WTC11 (cell line): ENCODE measurements around the gene PIGQ. TPM values are rescaled to one million over a fixed set of nuclear protein-coding genes. Genes with fewer than 3 reads are reported as not detected.
A peak's percentile ranks its signal among the peaks of the same experiment; 100 is the strongest.

Experiments
- ATAC-seq: fragments of 200-7000 bp; cut with Tn5 transposase; 2 replicates; pipeline ENCODE4 v1.10.0; 2021; ENCODE audit warnings: mild to moderate bottlenecking, moderate library complexity
- CTCF ChIA-PET: fragments of 300-600 bp; sonication (Branson Sonifier 250); formaldehyde crosslinking; loops from one replicate; lab custom pipeline; 2021; ENCODE audit warnings: antibody characterized with exemption; lab: Charles Lee
- POLR2A ChIA-PET: fragments of 350-600 bp; sonication (Branson Sonifier 250); formaldehyde crosslinking; loops from one replicate; lab custom pipeline; 2021; ENCODE audit warnings: antibody characterized with exemption; lab: Charles Lee
- DNase-seq: peaks from one replicate; pipeline ENCODE4 v3.0.0; 2021; ENCODE audit warnings: low spot score
- H3K27ac Mint-ChIP-seq: 2 replicates; pipeline ENCODE4 v1.8.0; 2021; ENCODE audit warnings: mixed read lengths
- H3K27me3 Mint-ChIP-seq: 2 replicates; pipeline ENCODE4 v1.8.0; 2021; ENCODE audit warnings: low read depth, mild to moderate bottlenecking, moderate library complexity, mixed read lengths
- H3K36me3 Mint-ChIP-seq: 2 replicates; pipeline ENCODE4 v1.8.0; 2021; ENCODE audit warnings: mixed read lengths
- H3K4me1 Mint-ChIP-seq: 2 replicates; pipeline ENCODE4 v1.8.0; 2022; ENCODE audit warnings: mixed read lengths
- H3K4me3 Mint-ChIP-seq: 2 replicates; pipeline ENCODE4 v1.8.0; 2021; ENCODE audit warnings: mild to moderate bottlenecking, moderate library complexity, mixed read lengths
- H3K9me3 Mint-ChIP-seq: 2 replicates; pipeline ENCODE4 v1.8.0; 2021; ENCODE audit warnings: mixed read lengths
- CREB1 ChIP-seq: sonication (generic); formaldehyde crosslinking; IDR thresholded peaks from 2 replicates; pipeline ENCODE4 v1.8.0; 2023; ENCODE audit warnings: mild to moderate bottlenecking, missing genetic modification reagents
- ESRRA ChIP-seq: sonication (generic); formaldehyde crosslinking; IDR thresholded peaks from 2 replicates; pipeline ENCODE4 v1.8.1; 2022; ENCODE audit warnings: mild to moderate bottlenecking, missing genetic modification reagents, borderline replicate concordance
- FOXK1 ChIP-seq: sonication (generic); formaldehyde crosslinking; IDR thresholded peaks from 2 replicates; pipeline ENCODE4 v1.8.0; 2022; ENCODE audit warnings: mild to moderate bottlenecking, moderate library complexity, missing genetic modification reagents
- MXD4 ChIP-seq: fragments of 250-450 bp; sonication (Bioruptor Pico); IDR thresholded peaks from 2 replicates; pipeline ENCODE4 v1.8.0; 2021; ENCODE audit warnings: mild to moderate bottlenecking, moderate library complexity, borderline replicate concordance
- MYBL2 ChIP-seq: sonication (generic); formaldehyde crosslinking; IDR thresholded peaks from 2 replicates; pipeline ENCODE4 v1.8.1; 2023; ENCODE audit warnings: mild to moderate bottlenecking, moderate library complexity, missing genetic modification reagents
- RORB ChIP-seq: fragments of 250-450 bp; sonication (Bioruptor Pico); IDR thresholded peaks from 2 replicates; pipeline ENCODE4 v1.9.0; 2021; ENCODE audit warnings: mild to moderate bottlenecking
- SMAD3 ChIP-seq: sonication (generic); formaldehyde crosslinking; IDR thresholded peaks from 2 replicates; pipeline ENCODE4 v1.8.0; 2022; ENCODE audit warnings: missing genetic modification reagents, mild to moderate bottlenecking, borderline replicate concordance
- TP53 ChIP-seq: sonication (generic); formaldehyde crosslinking; IDR thresholded peaks from 2 replicates; pipeline ENCODE4 v1.8.1; 2023; ENCODE audit warnings: mild to moderate bottlenecking, missing genetic modification reagents
- ZBTB21 ChIP-seq: sonication (generic); formaldehyde crosslinking; IDR thresholded peaks from 2 replicates; pipeline ENCODE4 v1.8.1; 2023; ENCODE audit warnings: mild to moderate bottlenecking, missing genetic modification reagents, borderline replicate concordance
- ZNF138 ChIP-seq: sonication (generic); formaldehyde crosslinking; conservative IDR thresholded peaks from 2 replicates; pipeline ENCODE4 v1.8.1; 2022; ENCODE audit warnings: mild to moderate bottlenecking, moderate library complexity, missing genetic modification reagents
- ZNF396 ChIP-seq: fragments of 250-450 bp; sonication (Bioruptor Pico); IDR thresholded peaks from 2 replicates; pipeline ENCODE4 v1.8.0; 2021; ENCODE audit warnings: mild to moderate bottlenecking, moderate library complexity, borderline replicate concordance
- ZNF416 ChIP-seq: fragments of 250-450 bp; sonication (Bioruptor Pico); IDR thresholded peaks from 2 replicates; pipeline ENCODE4 v1.9.0; 2021; ENCODE audit warnings: mild to moderate bottlenecking, inconsistent platforms
- total RNA-seq: library from RNA; stranded (reverse); gene quantifications from 3 replicates; pipeline ENCODE4 v1.2.3, GENCODE V29; 2021
- TF ChIP-seq, protein P1 (sequence below): sonication (generic); formaldehyde crosslinking; IDR thresholded peaks from 2 replicates; pipeline ENCODE4 v1.8.1; 2023; ENCODE audit warnings: mild to moderate bottlenecking, missing genetic modification reagents, moderate library complexity
- TF ChIP-seq, protein P2 (sequence below): fragments of 200-600 bp; IDR thresholded peaks from 2 replicates; pipeline ENCODE4 v1.8.0; 2022; ENCODE audit warnings: antibody characterized with exemption
- TF ChIP-seq, protein P3 (sequence below): sonication (generic); formaldehyde crosslinking; IDR thresholded peaks from 2 replicates; pipeline ENCODE4 v1.8.0; 2022; ENCODE audit warnings: mild to moderate bottlenecking, missing genetic modification reagents
- TF ChIP-seq, protein P4 (sequence below): sonication (generic); formaldehyde crosslinking; conservative IDR thresholded peaks from 2 replicates; pipeline ENCODE4 v1.8.1; 2022; ENCODE audit warnings: mild to moderate bottlenecking, missing genetic modification reagents
- TF ChIP-seq, protein P5 (sequence below): sonication (generic); formaldehyde crosslinking; IDR thresholded peaks from 2 replicates; pipeline ENCODE4 v1.8.1; 2023; ENCODE audit warnings: mild to moderate bottlenecking, moderate library complexity, missing genetic modification reagents
- TF ChIP-seq, protein P6 (sequence below): fragments of 250-450 bp; sonication (Bioruptor Pico); conservative IDR thresholded peaks from 2 replicates; pipeline ENCODE4 v1.9.0; 2021; ENCODE audit warnings: mild to moderate bottlenecking
- TF ChIP-seq, protein P7 (sequence below): sonication (generic); formaldehyde crosslinking; IDR thresholded peaks from 2 replicates; pipeline ENCODE4 v1.8.1; 2023; ENCODE audit warnings: mild to moderate bottlenecking, missing genetic modification reagents
- TF ChIP-seq, protein P8 (sequence below): sonication (generic); formaldehyde crosslinking; IDR thresholded peaks from 2 replicates; pipeline ENCODE4 v1.8.0; 2022; ENCODE audit warnings: missing genetic modification reagents

PIGQ gene
- total RNA-seq, 1 experiment from 2014 or later = 63.7 TPM

DNA sequence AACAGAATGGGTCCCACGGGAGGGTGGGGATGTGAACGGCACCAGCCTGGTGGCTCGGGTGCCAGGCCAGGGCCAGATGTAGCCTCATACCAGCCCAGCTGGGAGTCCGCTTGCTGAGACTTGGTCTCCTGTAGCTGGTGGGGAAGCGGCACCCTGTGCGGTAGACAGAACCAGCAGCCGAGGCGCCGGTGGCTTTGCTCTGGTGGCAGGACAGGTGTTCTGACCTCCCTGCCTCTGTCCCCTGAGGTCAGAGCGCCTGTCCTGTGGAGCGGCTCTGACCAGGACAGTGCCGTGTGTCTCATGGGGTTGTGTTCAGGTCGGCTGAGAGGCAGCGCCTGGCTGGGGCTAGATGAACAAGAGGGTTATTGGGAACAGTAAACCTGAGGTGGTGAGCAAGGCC, 40.2 kb downstream of the PIGQ start (continued):
- TF ChIP-seq, protein P1, sequence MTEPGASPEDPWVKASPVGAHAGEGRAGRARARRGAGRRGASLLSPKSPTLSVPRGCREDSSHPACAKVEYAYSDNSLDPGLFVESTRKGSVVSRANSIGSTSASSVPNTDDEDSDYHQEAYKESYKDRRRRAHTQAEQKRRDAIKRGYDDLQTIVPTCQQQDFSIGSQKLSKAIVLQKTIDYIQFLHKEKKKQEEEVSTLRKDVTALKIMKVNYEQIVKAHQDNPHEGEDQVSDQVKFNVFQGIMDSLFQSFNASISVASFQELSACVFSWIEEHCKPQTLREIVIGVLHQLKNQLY (CRISPR knock-in tag) = no peak
- TF ChIP-seq ESRRA (CRISPR knock-in tag) = no peak
- no peak for TF ChIP-seq TP53
- TF ChIP-seq CREB1 (CRISPR knock-in tag) = no peak
- no peak for TF ChIP-seq FOXK1 (CRISPR knock-in tag)
- TF ChIP-seq, protein P2, sequence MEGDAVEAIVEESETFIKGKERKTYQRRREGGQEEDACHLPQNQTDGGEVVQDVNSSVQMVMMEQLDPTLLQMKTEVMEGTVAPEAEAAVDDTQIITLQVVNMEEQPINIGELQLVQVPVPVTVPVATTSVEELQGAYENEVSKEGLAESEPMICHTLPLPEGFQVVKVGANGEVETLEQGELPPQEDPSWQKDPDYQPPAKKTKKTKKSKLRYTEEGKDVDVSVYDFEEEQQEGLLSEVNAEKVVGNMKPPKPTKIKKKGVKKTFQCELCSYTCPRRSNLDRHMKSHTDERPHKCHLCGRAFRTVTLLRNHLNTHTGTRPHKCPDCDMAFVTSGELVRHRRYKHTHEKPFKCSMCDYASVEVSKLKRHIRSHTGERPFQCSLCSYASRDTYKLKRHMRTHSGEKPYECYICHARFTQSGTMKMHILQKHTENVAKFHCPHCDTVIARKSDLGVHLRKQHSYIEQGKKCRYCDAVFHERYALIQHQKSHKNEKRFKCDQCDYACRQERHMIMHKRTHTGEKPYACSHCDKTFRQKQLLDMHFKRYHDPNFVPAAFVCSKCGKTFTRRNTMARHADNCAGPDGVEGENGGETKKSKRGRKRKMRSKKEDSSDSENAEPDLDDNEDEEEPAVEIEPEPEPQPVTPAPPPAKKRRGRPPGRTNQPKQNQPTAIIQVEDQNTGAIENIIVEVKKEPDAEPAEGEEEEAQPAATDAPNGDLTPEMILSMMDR = no peak
- no peak for TF ChIP-seq ZNF396
- TF ChIP-seq SMAD3 = no peak
- TF ChIP-seq, protein P3, sequence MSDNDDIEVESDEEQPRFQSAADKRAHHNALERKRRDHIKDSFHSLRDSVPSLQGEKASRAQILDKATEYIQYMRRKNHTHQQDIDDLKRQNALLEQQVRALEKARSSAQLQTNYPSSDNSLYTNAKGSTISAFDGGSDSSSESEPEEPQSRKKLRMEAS (CRISPR knock-in tag) = no peak
- TF ChIP-seq ZBTB21 (CRISPR knock-in tag) = no peak

DNA sequence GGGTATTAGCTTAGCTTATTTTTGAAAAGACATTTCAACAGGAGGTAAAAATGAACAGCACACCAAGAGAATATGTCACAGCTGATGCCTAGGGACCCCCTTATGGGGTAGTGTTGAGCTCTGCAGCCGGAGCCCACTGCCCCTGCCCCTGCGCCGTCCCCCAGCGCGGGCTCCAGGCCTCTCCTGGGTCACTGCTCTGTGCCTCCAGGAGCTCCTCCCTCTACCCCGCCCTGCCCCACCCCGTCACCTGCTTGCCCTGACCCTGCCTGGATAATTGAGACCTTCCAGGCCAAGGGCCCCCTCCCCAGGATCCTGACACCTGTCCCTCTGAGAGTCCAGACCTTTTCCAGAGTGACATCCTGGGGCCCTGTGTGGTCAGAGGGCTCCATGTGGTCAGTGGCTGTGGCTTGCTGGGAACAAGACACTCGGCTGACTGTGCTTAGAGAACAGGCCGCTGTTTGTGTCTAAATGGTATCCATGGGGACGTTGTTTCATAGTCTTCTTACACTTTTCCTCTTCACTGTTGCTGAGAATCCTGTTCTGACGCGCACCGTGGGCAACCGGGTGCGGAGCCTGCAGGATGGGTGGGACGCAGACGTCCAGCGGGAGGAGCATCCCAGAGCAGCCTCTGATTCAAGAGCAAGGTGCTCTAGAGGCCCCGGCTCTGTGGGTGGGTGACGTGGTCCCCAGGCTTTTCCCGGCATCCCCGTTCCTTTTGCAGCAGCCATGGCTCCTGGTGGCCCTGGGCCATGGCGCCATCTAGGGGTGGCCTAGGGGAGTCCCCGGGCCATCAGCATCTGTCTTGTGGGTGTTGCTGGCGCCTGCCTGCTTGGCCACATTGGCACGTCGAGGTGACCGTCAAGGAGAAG, 41.0 kb downstream of the PIGQ start:
- POLR2A ChIA-PET = no interaction called here
- Mint-ChIP-seq H3K4me3 (no peak overlapping the region), H3K9me3 (no peaks in the 10 kb centered on the region), H3K4me1 (peaks cover 8% of the 10 kb centered on the region), H3K36me3 (peaks cover 15% of the 10 kb centered on the region), H3K27me3 (no peaks in the 10 kb centered on the region), H3K27ac (peak overlapping the region; percentile 97)
- ATAC-seq (peak; percentile 92), DNase-seq (peak; percentile 83)
- CTCF ChIA-PET = interaction anchor here (0.6 to 2.7 kb wide), 12 partner anchors 9 to 123 kb away, joined by 3 to 17 read pairs (median 4); partner anchors contain the start of genes CAPN15 and RAB40C
- TF ChIP-seq, protein P4, sequence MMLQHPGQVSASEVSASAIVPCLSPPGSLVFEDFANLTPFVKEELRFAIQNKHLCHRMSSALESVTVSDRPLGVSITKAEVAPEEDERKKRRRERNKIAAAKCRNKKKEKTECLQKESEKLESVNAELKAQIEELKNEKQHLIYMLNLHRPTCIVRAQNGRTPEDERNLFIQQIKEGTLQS (CRISPR knock-in tag) = no peak
- TF ChIP-seq, protein P2 = peak; percentile 87
- TF ChIP-seq MXD4 (CRISPR knock-in tag) = no peak
- no peak for TF ChIP-seq ZNF416 (CRISPR knock-in tag)
- TF ChIP-seq, protein P5, sequence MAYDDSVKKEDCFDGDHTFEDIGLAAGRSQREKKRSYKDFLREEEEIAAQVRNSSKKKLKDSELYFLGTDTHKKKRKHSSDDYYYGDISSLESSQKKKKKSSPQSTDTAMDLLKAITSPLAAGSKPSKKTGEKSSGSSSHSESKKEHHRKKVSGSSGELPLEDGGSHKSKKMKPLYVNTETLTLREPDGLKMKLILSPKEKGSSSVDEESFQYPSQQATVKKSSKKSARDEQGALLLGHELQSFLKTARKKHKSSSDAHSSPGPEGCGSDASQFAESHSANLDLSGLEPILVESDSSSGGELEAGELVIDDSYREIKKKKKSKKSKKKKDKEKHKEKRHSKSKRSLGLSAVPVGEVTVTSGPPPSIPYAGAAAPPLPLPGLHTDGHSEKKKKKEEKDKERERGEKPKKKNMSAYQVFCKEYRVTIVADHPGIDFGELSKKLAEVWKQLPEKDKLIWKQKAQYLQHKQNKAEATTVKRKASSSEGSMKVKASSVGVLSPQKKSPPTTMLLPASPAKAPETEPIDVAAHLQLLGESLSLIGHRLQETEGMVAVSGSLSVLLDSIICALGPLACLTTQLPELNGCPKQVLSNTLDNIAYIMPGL (CRISPR knock-in tag) = 0 out of 2 replicates have a peak, but pooled peaks have one; percentile 22
- no peak for TF ChIP-seq ZNF138
- TF ChIP-seq, protein P6, sequence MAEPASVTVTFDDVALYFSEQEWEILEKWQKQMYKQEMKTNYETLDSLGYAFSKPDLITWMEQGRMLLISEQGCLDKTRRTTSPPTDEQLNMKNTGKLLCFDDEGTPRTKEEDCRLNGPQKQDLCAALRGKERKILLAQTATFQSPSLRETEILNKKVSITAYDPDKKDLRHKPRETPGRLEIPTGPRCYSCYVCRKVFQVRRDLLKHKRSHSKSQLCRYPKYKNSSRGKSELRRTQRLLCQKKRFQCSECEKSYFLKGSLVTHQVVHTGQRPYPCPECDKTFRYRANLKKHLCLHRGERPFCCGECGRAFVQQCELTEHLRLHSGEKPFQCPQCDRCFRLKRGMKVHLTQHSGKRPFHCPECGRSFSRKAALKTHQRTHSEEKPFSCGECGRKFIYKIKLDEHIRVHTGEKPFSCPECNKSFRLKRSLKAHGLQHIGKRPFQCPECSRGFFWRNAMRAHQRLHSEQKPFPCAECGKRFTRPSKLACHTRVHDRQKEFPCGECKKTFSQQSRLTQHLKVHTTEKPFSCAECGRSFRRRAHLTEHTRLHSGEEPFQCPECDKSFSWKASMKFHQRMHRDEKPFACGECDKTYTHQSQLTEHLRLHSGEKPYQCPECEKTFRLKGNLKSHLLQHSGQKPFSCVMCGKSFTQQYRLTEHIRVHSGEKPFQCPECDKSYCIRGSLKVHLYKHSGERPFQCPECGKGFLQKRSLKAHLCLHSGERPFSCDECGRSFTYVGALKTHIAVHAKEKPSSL (CRISPR knock-in tag) = no peak
- no peak for TF ChIP-seq MYBL2
- no peak for TF ChIP-seq RORB (CRISPR knock-in tag)
- TF ChIP-seq, protein P7, sequence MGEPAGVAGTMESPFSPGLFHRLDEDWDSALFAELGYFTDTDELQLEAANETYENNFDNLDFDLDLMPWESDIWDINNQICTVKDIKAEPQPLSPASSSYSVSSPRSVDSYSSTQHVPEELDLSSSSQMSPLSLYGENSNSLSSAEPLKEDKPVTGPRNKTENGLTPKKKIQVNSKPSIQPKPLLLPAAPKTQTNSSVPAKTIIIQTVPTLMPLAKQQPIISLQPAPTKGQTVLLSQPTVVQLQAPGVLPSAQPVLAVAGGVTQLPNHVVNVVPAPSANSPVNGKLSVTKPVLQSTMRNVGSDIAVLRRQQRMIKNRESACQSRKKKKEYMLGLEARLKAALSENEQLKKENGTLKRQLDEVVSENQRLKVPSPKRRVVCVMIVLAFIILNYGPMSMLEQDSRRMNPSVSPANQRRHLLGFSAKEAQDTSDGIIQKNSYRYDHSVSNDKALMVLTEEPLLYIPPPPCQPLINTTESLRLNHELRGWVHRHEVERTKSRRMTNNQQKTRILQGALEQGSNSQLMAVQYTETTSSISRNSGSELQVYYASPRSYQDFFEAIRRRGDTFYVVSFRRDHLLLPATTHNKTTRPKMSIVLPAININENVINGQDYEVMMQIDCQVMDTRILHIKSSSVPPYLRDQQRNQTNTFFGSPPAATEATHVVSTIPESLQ = no peak
- TF ChIP-seq, protein P8, sequence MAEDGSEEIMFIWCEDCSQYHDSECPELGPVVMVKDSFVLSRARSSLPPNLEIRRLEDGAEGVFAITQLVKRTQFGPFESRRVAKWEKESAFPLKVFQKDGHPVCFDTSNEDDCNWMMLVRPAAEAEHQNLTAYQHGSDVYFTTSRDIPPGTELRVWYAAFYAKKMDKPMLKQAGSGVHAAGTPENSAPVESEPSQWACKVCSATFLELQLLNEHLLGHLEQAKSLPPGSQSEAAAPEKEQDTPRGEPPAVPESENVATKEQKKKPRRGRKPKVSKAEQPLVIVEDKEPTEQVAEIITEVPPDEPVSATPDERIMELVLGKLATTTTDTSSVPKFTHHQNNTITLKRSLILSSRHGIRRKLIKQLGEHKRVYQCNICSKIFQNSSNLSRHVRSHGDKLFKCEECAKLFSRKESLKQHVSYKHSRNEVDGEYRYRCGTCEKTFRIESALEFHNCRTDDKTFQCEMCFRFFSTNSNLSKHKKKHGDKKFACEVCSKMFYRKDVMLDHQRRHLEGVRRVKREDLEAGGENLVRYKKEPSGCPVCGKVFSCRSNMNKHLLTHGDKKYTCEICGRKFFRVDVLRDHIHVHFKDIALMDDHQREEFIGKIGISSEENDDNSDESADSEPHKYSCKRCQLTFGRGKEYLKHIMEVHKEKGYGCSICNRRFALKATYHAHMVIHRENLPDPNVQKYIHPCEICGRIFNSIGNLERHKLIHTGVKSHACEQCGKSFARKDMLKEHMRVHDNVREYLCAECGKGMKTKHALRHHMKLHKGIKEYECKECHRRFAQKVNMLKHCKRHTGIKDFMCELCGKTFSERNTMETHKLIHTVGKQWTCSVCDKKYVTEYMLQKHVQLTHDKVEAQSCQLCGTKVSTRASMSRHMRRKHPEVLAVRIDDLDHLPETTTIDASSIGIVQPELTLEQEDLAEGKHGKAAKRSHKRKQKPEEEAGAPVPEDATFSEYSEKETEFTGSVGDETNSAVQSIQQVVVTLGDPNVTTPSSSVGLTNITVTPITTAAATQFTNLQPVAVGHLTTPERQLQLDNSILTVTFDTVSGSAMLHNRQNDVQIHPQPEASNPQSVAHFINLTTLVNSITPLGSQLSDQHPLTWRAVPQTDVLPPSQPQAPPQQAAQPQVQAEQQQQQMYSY (CRISPR knock-in tag) = no peak
